GM23248 (cell line): Measurements from ENCODE around the gene PRRG3.

ENCODE experiments used
- EZH2 ChIP-seq: fragments of 200-600 bp; sonication (generic); IDR thresholded peaks from 2 replicates; pipeline ENCODE4 v1.6.1; 2018; ENCODE audit warnings: antibody characterized with exemption, mild to moderate bottlenecking; ENCODE audit not compliant: insufficient read depth, poor library complexity, severe bottlenecking
- EZH2phosphoT487 ChIP-seq: fragments of 200-600 bp; sonication (generic); IDR thresholded peaks from 2 replicates; pipeline ENCODE4 v1.6.1; 2018; ENCODE audit warnings: antibody characterized with exemption, moderate library complexity, mild to moderate bottlenecking, low read depth; ENCODE audit not compliant: insufficient read depth

- no peak for TF ChIP-seq EZH2
- TF ChIP-seq EZH2phosphoT487: no peak
These were observed 18.6 kb downstream of the PRRG3 start for GRCh38 chrX:151713849-151714248.
